HepG2 (cell line): ENCODE measurements around the gene TRIAP1.

Source experiments
- ETV5 ChIP-seq: IDR thresholded peaks from 2 replicates; pipeline ENCODE4 v1.6.1; 2018; ENCODE audit warnings: missing biosample characterization, missing genetic modification reagents, inconsistent platforms, borderline replicate concordance
- MIER2 ChIP-seq: IDR thresholded peaks from 2 replicates; pipeline ENCODE4 v1.6.1; 2016; ENCODE audit warnings: missing biosample characterization, missing genetic modification reagents
- SMYD3 ChIP-seq: sonication (generic); formaldehyde crosslinking; IDR thresholded peaks from 2 replicates; pipeline ENCODE4 v1.8.1; 2023; ENCODE audit warnings: mild to moderate bottlenecking, missing genetic modification reagents
- TBP ChIP-seq: sonication (generic); formaldehyde crosslinking; IDR thresholded peaks from 2 replicates; pipeline ENCODE4 v1.5.0; 2020; ENCODE audit warnings: missing genetic modification reagents
- TF ChIP-seq, protein P1 (sequence below): sonication (generic); formaldehyde crosslinking; conservative IDR thresholded peaks from 2 replicates; pipeline ENCODE4 v1.4.0; 2020; ENCODE audit warnings: missing genetic modification reagents

GRCh38 chr12:120422892-120423456, 23.2 kb downstream of the TRIAP1 start:
- TF ChIP-seq ETV5 (CRISPR knock-in tag) (no peak), TBP (CRISPR knock-in tag) (no peak), SMYD3 (no peak), MIER2 (CRISPR knock-in tag) (no peak)
- TF ChIP-seq, protein P1, sequence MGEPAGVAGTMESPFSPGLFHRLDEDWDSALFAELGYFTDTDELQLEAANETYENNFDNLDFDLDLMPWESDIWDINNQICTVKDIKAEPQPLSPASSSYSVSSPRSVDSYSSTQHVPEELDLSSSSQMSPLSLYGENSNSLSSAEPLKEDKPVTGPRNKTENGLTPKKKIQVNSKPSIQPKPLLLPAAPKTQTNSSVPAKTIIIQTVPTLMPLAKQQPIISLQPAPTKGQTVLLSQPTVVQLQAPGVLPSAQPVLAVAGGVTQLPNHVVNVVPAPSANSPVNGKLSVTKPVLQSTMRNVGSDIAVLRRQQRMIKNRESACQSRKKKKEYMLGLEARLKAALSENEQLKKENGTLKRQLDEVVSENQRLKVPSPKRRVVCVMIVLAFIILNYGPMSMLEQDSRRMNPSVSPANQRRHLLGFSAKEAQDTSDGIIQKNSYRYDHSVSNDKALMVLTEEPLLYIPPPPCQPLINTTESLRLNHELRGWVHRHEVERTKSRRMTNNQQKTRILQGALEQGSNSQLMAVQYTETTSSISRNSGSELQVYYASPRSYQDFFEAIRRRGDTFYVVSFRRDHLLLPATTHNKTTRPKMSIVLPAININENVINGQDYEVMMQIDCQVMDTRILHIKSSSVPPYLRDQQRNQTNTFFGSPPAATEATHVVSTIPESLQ (CRISPR knock-in tag) = no peak
